Breast epithelium (tissue), 3 donors: ENCODE data around the gene GHRL.
"Not testable (repeated sequence)": the region's sequence is repeated elsewhere in the genome, so short reads cannot be mapped to it uniquely, and the experiment has no call there.

ENCODE experiments used
- POLR2A ChIP-seq: fragments of 450-650 bp; IDR thresholded peaks from one replicate; pipeline ENCODE4 v1.6.1; 2016; ENCODE audit warnings: antibody characterized with exemption, mild to moderate bottlenecking, moderate library complexity
- POLR2AphosphoS5 ChIP-seq, 3 donors: sonication (generic); formaldehyde crosslinking; IDR thresholded peaks; one replicate each; pipeline ENCODE4 v1.6.1; 2017; ENCODE audit warnings: antibody characterized with exemption in 3 of 3
- TF ChIP-seq, protein P1 (sequence below), 3 donors: fragments of 450-650 bp; IDR thresholded peaks; one replicate each; pipeline ENCODE4 v1.5.1; 2016 to 2017; ENCODE audit warnings: antibody characterized with exemption in 3 of 3, mild to moderate bottlenecking in 3 of 3, moderate library complexity in 3 of 3

DNA sequence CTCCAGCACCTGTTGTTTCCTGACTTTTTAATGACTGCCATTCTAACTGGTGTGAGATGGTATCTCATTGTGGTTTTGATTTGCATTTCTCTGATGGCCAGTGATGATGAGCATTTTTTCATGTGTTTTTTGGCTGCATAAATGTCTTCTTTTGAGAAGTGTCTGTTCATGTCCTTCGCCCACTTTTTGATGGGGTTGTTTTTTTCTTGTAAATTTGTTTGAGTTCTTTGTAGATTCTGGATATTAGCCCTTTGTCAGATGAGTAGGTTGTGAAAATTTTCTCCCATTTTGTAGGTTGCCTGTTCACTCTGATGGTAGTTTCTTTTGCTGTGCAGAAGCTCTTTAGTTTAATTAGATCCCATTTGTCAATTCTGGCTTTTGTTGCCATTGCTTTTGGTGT, 5.3 kb upstream of the GHRL start:
- TF ChIP-seq, protein P1, sequence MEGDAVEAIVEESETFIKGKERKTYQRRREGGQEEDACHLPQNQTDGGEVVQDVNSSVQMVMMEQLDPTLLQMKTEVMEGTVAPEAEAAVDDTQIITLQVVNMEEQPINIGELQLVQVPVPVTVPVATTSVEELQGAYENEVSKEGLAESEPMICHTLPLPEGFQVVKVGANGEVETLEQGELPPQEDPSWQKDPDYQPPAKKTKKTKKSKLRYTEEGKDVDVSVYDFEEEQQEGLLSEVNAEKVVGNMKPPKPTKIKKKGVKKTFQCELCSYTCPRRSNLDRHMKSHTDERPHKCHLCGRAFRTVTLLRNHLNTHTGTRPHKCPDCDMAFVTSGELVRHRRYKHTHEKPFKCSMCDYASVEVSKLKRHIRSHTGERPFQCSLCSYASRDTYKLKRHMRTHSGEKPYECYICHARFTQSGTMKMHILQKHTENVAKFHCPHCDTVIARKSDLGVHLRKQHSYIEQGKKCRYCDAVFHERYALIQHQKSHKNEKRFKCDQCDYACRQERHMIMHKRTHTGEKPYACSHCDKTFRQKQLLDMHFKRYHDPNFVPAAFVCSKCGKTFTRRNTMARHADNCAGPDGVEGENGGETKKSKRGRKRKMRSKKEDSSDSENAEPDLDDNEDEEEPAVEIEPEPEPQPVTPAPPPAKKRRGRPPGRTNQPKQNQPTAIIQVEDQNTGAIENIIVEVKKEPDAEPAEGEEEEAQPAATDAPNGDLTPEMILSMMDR (IDR thresholded peaks at IDR 0.05), result not testable (repeated sequence)
- TF ChIP-seq POLR2A; POLR2AphosphoS5 (IDR thresholded peaks at IDR 0.05): not testable (repeated sequence)
